ENCODE data around the gene G6PC3.
"Not testable (repeated sequence)": the region's sequence is repeated elsewhere in the genome, so short reads cannot be mapped to it uniquely, and the experiment has no call there.

G6PC3 gene

GRCh38 chr17:44085908-44086307, 15.4 kb downstream of the G6PC3 start:
- no peak for DNase-seq

- no peak for DNase-seq
These were observed 16.1 kb downstream of the G6PC3 start for GRCh38 chr17:44086364-44087311.

- no peak for DNase-seq
These were observed 16.8 kb downstream of the G6PC3 start for GRCh38 chr17:44087319-44087718.

- no peak for DNase-seq
These were observed 17.7 kb downstream of the G6PC3 start for GRCh38 chr17:44088254-44088653.

- no peak for DNase-seq
These were observed 20.9 kb downstream of the G6PC3 start for GRCh38 chr17:44091200-44091997.

- no peak for DNase-seq
These were observed 21.5 kb downstream of the G6PC3 start for GRCh38 chr17:44092051-44092450.

- DNase-seq, result no peak
These were observed 22.8 kb downstream of the G6PC3 start for GRCh38 chr17:44093231-44093900.

GRCh38 chr17:44094701-44095387, 24.3 kb downstream of the G6PC3 start:
- DNase-seq, result no peak

- DNase-seq, result no peak
These were observed 24.8 kb downstream of the G6PC3 start for GRCh38 chr17:44095388-44095646.

- DNase-seq, result peak; percentile 11 to 45
These were observed 25.3 kb downstream of the G6PC3 start for GRCh38 chr17:44095647-44096496.

GRCh38 chr17:44097110-44097958, 26.8 kb downstream of the G6PC3 start:
- DNase-seq, result no peak

GRCh38 chr17:44101858-44102257, 31.3 kb downstream of the G6PC3 start:
- DNase-seq, result not testable (repeated sequence)

GRCh38 chr17:44102849-44103622, 32.5 kb downstream of the G6PC3 start:
- no peak for DNase-seq

- no peak for DNase-seq
These were observed 34.9 kb downstream of the G6PC3 start for GRCh38 chr17:44105483-44105882.

GRCh38 chr17:44105941-44106340, 35.4 kb downstream of the G6PC3 start:
- DNase-seq, result no peak

GRCh38 chr17:44106801-44107200, 36.3 kb downstream of the G6PC3 start:
- no peak for DNase-seq

GRCh38 chr17:44108440-44109311, 38.1 kb downstream of the G6PC3 start:
- DNase-seq, result no peak

- no peak for DNase-seq
These were observed 38.7 kb downstream of the G6PC3 start for GRCh38 chr17:44109312-44109630.

GRCh38 chr17:44110011-44110686, 39.6 kb downstream of the G6PC3 start:
- no peak for DNase-seq
